ENCODE measurements around the gene HIP1. TPM values are rescaled to one million over a fixed set of nuclear protein-coding genes. Genes with fewer than 3 reads are reported as not detected.
"Not testable (repeated sequence)": the region's sequence is repeated elsewhere in the genome, so short reads cannot be mapped to it uniquely, and the experiment has no call there.

The HIP1 gene
- polyA plus RNA-seq, 4 donors, result 33.0 to 40.3 (median 34.0) TPM

DNA sequence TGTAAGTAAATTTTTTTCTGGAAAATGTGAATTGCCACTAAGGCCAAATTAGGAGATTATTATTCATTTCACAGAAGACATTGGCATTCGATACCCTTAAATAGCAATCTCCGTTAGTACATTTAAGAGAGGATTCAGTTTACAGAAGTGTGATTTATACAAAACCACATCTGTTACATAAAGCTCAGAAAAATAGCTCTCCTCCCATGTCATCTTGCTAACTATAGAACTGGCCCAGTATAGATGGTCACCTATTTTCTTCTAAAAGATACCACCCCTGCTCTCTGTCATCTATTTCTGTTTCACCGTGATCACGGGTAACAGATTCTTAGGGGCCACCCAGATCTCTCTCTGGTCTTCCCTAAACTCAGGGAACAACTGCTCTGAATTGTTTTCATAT, 119.1 kb downstream of the HIP1 start:
- no peak for DNase-seq (ENCODE audit: low read depth in 4 of 4, low spot score in 2 of 4)

DNA sequence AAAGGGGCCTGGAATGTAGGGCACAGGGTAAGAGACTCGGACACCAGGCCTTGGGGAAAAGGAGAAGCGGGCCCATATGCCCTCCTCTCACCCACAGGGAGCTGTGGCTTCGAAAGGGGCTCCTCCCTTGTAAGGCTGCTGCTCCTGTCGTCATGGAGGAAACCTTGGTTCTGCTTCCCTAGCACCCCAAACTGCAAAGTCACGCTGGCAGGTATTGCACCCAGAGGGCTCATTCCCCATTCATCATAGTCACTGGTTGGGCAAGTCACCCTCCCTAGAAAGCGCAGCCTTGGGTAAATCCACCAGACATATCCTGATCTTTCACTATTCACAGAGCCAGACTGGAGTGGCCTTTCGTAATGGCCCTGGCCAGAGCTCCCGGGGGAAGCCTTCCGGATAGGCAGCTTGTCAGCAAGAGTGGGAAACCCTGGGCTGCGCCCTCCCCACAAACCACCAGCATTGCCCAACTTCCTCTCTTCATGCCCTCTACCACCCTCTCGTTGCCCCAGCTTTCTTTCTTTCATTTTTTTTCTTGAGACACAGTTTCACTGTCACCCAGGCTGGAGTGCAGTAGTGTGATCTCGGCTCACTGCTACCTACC, 121.0 kb downstream of the HIP1 start:
- DNase-seq (ENCODE audit: low read depth in 4 of 4, low spot score in 2 of 4), result no peak

DNA sequence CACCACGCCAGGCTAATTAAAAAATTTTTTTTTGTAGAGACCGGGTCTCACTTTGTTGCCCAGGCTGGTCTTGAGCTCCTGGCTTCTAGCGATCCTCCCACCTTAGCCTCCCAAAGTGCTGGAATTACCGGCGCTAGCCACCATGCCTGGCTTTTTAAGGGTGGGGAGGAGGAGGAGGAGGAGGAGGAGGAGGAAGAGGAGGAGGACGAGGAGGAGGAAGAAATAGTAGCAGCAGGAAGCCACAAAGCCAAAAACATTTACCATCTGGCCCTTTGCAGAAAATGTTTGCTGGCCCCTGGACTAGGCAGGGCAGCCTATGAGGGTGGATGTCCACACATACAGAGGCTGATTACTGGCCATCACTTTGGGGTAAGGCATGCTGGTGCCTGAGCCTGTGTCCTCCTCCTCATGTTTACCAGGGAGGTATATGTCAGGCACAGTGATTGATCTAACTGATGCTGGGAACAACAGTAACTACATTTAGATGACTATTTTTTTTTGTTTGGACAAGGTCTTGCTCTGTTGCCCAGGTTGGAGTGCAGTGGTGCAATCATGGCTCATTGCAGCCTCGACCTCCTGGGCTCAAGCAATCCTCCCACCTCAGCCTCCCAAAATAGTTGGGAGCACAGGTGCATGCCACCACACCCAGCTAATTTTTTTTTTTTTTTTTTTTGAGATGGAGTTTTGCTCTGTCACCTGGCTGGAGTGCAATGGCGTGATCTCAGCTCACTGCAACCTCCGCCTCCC, 122.1 kb downstream of the HIP1 start:
- no peak for DNase-seq (ENCODE audit: low read depth in 4 of 4, low spot score in 2 of 4)

DNA sequence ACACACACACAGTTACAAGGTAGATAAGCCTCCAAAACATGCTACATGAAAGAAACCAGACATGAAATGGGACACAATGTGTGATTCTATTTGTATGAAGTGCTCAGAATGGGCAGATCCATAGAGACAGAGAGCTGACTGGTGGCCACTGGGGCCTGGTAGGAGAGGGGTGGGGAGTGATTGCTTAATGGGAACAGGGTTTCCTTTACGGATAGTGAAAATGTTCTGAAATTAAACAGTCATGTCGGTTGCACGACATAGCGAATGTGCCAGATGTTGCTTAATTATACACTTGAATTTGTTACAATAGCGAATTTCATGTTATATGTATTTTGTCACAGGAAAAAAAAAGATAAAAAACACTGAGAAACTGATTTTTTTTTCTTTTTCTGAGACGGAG, 124.3 kb downstream of the HIP1 start:
- DNase-seq (ENCODE audit: low read depth in 4 of 4, low spot score in 2 of 4), result no peak

DNA sequence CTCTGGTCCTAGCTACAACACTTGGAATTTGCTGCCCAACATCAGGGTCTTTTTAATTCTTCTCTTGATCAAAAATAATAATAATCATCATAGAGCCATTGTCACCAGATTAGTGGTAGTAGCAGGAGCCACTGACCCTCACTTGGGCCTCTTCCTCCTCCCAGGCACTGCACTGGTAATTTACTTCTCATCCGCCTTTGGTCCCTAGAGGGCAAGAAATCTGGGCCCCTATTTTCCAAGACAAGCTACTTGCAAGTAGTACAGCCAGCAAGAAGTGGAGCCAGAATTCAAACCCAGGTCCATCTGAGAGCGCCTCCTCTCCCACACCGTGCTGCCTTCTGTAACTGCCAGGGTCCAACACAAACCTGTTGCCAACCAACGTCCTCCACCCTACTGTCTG, 125.4 kb downstream of the HIP1 start:
- no peak for DNase-seq (ENCODE audit: low read depth in 4 of 4, low spot score in 2 of 4)

DNA sequence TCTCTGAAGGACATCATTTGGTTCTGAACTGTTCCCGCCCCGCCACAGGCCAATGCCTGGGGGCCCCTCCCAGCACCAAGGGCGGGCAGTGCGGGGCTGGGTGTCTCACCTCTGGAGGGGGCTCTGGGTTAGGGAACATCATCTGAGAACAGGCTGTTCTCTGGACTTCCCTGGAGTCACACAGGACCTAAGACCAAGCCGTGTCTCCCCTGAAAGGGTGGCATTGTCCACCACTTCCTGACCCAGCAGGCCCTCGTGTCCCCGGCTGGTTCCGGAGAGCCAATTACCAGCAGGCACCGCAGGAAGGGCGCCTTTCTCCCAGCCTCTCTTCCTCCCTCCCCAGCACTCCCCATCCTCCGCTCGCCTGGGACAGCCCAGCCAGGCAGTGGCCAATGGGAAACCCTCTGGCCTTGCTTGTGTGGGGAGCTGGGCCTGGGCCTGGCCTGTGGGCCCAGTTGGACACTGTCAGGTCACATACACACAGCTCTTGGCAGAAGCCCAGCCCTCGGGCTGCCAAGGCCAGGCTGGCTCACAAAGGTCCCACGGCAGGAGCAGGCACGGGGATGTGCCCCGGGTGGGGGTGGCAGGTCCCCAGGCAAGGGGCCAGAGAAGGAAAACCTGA, 127.1 kb downstream of the HIP1 start:
- DNase-seq (ENCODE audit: low read depth in 4 of 4, low spot score in 2 of 4), result no peak

DNA sequence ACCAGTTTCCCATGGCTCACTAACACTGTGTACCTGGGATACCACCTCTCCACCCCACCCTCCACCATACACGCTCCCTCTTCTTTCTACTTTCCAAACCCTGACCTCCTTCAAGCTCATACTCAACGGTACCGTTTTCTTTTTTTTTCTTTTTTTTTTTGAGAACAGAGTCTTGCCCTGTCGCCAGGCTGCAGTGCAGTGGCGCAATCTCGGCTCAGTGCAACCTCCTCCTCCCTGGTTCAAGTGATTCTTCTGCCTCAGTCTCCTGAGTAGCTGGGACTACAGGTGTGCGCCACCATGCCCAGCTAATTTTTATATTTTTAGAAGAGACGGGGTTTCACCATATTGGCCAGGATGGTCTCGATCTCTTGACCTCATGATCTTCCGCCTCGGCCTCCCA, 129.3 kb downstream of the HIP1 start:
- DNase-seq (ENCODE audit: low read depth in 4 of 4, low spot score in 2 of 4), result not testable (repeated sequence)

DNA sequence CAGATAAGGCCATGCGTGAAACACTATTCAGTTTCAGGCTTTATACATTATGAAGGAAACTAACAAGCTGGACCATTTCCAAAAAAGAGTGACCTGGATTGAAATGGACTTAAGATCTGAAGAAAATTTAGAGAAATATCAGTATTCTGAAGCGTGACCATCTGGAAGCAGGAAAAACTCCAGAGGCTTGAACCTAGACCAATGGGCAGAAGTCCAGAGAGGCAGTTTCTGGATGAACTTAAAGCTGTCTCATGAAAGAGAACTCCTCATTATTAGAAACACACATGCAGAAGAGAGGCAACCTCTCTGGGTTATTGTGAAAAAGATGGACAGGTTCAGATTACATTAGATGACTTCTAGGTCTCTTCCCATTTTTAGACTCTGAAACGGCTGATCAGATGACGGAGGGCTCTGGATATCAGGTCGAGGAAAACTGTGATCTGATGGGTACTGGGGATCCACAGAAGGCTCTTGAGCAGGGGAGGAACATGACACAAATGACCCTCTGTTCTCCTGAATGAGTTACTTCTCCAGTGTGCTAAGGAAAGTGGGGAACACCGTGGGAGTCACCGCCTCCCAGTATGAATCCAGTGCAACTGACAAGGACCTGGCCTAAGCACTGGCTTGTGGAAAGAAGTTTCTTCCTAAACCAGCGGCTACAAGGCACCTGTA, 130.2 kb downstream of the HIP1 start:
- peak in 1 of 4 donors; percentile 15 for DNase-seq (ENCODE audit: low read depth in 4 of 4, low spot score in 2 of 4)

DNA sequence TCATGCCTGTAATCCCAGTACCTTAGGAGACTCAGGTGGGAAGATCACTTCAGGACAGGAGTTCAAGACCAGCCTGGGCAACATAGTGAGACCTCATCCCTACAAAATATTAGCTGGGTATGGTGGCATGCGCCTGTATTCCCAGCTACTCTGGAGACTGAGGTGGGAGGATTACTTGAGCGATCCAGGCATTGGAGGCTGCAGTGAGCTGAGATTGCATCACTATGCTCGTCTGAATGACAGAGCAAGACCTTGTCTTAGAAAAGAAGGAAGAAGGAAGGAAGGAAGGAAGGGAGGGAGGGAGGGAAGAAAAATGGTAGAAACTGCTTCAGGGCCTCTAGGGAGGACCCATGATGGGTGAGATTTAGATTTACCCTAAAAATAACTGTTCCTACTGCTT, 134.3 kb downstream of the HIP1 start:
- DNase-seq (ENCODE audit: low read depth in 4 of 4, low spot score in 2 of 4), result no peak

DNA sequence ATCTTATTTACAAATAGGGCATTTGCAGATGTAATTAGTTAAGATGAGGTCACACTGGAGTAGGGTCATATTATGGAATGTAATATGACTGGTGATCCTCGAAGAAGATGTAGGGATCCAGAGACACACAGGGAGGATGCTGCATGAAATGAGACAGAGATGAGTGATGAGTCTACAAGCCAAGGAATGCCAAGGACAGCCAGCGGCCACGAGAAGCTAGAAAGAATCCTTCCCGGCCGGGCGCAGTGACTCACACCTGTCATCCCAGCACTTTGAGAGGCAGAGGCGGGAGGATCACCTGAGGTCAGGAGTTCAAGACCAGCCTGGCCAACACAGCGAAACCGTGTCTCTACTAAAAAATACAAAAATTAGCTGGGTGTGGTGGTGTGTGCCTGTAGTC, 135.9 kb downstream of the HIP1 start:
- not testable (repeated sequence) for DNase-seq (ENCODE audit: low read depth in 4 of 4, low spot score in 2 of 4)

DNA sequence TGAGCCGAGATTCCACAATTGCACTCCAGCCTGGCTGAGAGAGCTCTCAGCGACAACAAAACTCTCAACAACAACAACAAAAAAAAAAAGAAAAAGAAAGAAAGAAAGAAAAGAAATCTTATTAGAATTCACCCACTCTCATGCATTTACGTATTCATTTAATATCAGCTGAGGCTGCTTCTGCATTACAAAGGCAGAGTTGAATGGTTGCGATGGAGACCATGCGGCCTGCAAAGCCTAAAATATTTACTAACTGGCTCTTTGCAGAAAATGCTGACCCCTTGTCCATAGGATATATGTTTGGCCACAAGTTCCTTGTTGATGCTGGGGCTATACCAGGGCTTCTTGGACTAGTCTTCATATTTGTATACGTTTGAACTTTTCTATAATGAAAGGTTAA, 137.2 kb downstream of the HIP1 start:
- no peak for DNase-seq (ENCODE audit: low read depth in 4 of 4, low spot score in 2 of 4)

DNA sequence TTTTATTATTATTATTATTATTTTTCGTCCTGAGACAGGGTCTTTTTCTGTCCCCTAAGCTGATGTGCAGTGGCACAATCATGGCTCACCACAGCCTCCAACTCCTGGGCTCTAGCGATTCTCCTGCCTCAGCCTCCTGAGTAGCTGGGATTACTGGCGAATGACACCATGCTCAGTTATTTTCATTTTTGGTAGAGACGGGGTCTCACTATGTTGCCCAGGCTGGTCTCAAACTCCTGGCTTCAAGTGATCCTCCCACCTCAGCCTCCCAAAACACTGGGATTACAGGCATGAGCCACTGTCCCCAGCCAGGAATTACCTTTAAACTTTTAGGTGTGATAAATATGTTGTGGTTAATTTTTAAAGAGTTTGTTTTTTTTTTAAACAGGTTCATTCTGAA, 138.0 kb downstream of the HIP1 start:
- not testable (repeated sequence) for DNase-seq (ENCODE audit: low read depth in 4 of 4, low spot score in 2 of 4)

DNA sequence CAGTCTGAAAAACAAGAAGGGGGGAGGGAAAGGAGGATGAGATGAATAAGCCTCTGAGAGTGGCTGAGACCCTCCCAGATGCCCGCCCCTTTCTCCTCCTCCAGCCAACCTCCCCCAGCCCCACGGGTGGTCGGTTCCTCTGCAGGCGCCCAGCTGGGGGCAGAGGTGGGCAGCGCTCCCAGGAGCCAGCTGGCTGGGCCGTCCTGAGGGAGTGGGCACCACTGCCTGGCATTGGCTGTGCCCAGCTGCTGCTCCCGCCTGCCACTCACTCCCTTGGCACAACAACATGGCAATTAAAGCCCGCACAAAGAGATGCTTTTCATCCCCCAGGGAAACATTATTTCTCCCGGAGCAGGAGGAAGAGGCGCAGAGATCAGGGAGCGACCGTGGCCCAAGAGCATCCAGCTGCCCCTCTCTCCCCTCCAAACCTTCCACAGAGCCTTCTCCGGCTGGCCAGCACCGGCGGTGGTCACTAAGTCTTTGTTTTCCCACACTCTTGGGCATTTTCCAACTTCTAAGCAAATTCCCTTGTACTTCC, 139.4 kb downstream of the HIP1 start:
- DNase-seq (ENCODE audit: low read depth in 4 of 4, low spot score in 2 of 4), result peak; percentile 47 to 72 (median 62)

DNA sequence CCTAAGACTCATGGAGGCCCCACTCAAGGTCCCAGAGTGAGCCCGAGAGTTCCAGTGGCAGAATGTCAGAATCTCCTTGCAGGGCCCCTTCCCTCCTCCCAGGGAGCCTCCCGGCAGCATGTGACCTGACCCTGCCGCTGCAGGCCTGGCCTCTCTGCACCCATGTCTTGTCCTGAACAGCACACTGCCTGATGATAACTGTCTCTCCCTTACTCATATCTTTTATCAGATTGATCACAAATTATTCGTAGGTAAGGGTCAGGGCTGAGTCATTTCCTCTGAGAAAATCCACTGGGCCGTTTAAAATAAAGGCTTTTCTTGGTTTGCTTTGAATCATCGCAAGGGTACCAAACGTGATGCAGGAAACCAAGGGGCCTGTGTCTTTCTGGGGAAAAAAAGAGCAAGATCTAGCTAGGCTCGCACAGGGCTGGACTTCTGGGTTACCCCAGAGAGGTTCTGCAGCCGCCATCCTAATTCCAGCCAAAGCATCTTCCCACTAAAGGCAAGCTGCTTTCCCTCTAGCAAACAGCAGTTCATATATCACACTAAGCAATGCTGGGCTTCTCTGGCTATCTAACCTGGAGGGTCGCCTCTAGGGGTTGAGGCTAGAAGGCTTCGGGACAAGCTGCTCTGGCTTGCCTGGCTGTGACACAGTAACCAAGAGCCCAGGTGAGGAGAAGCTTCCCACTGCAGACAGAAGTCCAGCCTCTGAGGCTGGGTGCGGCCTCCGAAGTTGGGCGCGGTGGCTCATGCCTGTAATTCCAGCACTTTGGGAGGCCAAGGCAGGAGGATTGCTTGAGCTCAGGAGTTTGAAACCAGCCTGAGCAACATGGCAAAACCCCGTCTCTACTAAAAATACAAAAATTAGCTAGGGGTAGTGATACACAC, 141.8 kb downstream of the HIP1 start:
- no peak for DNase-seq (ENCODE audit: low read depth in 4 of 4, low spot score in 2 of 4)

DNA sequence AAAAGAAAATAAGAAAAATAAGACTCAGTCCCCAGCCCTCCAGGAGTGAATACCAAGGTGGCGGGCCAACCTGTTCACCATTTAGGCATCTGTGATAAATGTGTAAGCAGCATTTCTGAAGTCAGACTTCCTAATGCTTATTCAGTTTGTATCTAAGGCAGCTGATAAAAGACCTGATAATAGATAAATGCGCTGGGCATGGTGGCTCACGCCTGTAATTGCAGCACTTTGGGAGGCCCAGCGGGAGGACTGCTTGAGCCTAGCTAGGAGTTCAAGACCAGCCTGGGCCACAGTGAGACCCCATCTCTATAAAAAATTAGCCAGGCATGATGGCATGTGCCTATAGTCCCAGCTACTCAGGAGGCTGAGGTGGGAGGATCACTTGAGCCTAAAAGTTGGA, 143.0 kb downstream of the HIP1 start:
- DNase-seq (ENCODE audit: low read depth in 4 of 4, low spot score in 2 of 4), result no peak

DNA sequence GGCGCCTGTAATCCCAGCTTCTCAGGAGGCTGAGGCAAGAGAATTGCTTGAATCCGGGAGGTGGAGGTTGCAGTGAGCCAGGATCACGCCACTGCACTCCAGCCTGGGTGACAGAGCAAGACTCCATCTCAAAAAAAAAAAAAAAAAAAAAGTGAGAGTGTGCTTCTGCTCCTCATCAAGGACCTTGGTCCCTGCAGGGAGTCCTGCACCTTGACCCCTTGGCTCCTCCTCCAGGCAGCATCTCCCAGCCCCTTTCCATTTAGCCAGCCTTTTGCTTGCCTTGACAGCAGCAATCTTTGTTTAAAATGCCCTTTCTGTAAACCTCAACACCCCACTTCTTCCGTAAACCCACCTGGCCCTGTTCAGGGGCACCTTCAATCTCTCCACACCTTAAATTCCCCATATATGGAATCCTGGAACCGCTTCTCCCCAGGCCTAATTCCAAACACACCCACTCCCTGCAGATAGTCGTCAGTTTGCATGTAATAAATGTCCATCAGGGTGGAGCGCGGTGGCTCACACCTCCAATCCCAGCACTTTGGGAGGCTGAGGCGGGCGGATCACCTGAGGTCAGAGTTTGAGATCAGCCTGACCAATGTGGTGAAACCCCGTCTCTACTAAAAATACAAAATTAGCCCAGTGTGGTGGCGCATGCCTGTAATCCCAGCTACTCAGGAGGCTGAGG, 145.1 kb downstream of the HIP1 start:
- not testable (repeated sequence) for DNase-seq (ENCODE audit: low read depth in 4 of 4, low spot score in 2 of 4)

DNA sequence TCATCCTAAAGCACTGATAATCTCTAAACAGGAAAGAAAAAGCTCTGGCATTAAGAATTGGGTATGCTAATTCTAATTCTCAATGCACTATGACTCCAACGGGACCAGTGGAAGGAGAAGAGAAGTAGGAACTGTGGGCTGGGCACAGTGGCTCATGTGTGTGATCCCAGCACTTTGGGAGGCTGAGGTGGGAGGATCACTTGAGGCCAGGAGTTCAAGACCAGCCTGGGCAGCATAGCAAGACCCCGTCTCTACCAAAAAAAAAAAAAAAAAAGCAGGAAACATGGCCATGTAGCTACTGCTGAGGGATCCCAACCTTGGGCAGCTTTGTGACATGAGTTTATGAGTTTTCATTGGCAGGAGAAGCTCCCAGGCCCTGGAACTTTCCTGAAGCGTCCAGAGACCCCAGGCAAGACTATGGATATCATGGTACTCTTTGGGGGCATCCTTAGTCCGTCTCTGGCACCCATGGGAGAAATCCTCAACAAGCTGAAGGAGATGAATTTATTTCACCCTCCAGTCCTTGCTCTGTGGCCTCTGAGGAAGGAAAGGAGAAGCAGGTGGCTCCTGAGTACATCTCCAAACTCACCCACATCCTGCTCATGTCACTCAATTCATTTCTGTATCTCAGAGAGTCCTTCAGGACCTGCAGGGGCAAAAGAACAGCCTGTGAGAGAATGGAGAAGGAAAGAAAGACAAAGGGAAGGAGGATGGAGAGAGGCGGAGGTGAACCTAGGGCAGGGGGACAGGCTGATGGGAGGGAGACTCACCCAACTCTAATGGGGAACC, 147.1 kb downstream of the HIP1 start:
- no peak for DNase-seq (ENCODE audit: low read depth in 4 of 4, low spot score in 2 of 4)

DNA sequence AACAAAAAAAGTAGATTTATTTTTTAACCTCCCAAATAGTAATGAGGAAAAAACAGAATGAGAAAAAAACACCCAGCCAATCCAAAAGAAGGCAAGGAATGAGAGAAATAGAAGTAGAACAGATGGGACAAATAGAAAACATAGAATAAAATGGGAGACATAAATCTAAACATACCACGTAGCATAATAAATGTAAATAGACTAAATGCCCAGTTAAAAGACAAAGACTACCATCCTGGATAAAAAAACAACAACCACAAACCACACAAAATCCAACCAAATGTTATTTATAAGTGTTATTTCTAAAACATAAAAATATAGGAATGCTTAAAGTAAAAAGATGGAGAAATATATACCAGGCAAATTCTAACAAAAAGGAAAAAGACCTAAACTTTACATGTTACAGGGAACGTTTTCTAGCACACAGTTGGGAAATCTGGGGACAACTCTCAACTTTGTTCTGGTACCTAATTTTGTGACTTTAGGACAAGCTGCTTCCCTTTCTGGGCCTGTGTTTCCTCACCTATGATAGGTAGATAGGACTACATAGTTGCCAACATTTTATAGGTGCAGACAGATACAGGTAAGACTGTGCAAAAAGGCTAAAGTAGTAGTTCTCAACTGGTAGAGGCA, 148.3 kb downstream of the HIP1 start:
- DNase-seq (ENCODE audit: low read depth in 4 of 4, low spot score in 2 of 4), result no peak

Data from left renal cortex interstitium (tissue), 4 donors.